ENCODE results near the gene DOK1.
A peak's percentile ranks its signal among the peaks of the same experiment; 100 is the strongest.

The DOK1 gene

DNA sequence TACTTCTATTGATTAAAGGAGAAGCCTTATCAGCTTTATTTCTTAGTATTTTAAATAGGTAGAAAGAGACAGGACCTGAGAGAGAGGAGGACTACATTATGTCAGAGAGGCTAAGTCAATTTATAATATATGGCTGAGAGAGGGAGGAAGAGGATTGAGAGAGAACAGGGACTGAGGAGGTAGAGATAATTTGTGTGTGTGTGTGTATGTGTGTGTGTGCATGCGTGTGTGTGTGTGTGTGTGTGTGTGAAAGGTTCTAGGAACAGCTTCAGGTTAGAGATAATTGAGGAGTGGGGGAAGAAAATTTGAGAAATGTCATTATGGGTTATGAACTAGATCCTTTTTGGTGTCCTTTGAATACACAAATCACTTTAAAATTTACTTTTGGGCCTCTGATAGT, 15.2 kb downstream of the DOK1 start:
- no peak for DNase-seq (ENCODE audit: low read depth in 2 of 2)

DNA sequence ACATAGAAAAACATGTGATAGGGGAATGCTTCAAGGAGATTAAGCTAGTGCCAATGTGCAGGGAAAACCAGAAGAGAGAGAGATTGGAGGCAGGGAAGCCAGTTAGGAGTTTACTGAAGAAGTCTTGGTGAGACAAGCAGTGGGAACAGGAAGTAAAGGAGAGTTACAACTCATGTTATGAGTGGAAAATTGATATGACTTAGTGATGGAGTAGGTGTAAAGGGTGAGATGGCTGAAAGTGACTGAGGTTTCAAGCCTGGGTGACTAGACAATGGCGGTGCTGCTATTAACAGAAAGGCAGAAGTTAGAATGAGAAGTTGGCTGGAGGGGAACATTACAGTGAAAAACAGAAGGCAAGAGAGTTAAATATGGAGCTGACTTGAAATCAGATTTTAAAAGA, 16.5 kb downstream of the DOK1 start:
- DNase-seq (ENCODE audit: low read depth in 2 of 2), result no peak

GRCh38 chr2:74572178-74572925, 17.8 kb downstream of the DOK1 start:
- no peak for DNase-seq (ENCODE audit: low read depth in 2 of 2)

DNA sequence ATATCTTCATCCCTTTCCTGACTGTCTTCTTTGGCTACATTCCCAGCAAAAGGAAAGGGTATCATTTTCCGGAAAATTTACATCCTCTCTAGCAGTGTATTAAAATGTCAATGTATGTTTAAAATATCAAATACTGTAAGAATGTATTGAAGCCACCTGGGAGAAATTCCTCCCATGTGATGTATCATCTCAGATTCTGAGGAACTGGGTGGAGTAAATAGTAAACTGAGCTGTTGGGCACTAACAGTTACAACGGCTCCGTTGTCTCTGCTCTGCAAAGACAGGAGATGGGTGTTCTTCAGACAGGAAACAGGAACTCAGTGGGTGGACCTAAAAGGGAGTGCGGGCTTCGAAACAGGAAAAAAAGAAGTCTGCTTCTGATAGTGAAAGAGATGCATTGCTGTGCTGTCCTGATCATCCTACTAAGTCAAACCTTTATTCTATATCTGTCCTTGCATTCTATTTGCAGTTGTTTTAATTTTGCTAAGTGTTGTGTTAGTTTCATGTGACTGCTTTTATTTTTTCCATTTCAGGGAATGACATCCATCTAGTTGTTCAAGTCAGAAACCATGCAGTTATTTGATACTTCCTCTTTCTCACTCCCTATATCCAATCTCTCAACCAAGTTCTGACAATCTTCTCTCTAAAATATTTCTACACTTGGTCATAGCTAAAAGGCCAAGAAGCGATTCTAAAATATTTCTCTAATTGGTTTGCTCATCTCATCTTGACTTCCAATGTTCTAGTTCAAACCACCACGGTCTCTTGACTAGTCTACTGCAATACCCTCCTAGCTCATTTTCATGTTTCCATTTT, 19.4 kb downstream of the DOK1 start:
- no peak for DNase-seq (ENCODE audit: low read depth in 2 of 2)

DNA sequence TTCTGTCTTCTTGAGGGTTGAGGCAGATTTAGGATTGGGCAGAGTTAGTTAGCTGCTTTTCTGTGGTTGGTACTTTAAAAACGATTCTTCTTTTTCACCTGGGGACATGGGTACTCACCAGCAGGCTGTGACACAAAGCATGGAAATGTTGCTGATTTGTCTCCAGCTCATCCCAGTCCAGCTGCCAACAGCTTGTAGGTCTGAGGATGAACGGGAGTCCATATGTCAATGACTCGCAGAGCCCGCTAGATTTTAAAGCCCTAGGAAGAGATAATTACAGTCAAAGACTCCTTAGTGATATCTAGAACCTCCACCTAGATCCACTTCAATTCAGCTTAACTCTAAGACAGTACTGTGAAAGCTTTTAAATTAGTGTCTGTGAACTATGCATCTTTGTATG, 20.8 kb downstream of the DOK1 start:
- DNase-seq (ENCODE audit: low read depth in 2 of 2), result no peak

DNA sequence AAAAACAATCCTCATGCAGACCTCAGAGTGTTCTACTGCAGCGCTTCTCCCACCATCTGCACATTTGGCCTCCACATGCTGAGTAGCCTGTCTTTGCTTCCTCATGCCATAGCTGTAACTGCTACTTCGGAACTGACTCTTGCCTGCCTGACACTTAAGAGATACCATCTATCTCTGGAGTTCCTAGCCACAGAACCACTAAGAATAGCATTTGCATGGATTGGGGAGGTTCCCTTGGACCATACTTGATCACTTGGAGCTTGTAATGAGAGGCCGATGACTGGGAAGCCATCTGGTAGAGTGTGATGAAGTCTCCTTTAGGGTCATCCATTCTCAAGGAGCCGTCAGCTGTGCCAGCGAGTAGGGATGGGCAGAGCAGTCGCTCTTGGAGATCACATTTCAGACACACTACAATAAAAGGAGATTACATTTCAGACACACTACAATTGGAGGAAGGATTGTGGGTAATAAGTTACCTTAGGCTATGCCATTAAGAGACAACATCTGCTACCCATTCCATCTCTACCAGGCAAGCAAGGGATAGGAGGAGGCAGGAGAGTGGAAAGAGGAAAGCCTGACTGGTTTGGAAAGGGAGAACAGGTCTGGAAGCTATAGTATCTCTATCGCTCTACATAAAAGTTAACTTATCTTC, 21.8 kb downstream of the DOK1 start:
- no peak for DNase-seq (ENCODE audit: low read depth in 2 of 2)

- no peak for DNase-seq (ENCODE audit: low read depth in 2 of 2)
These were observed 22.3 kb downstream of the DOK1 start for GRCh38 chr2:74576863-74577229.

DNA sequence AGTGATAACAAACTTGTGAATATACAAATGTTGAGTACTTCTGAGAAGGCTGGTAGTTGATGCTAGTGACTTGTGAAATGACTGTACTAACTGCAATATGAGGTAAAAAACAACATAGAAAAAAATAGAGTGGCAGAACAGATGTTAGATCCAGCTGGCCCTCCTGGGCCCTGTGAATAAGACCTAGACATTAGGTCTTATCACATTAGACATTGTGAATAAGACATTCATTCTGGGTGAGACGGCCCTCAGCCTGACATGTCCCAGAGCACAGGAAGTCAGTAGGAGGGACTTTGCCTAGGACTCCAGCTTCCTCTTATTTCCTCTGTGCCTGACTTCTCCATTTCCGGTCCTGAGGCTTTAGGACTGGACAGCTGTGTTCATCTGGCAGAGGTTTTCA, 22.9 kb downstream of the DOK1 start:
- DNase-seq (ENCODE audit: low read depth in 2 of 2), result no peak

DNA sequence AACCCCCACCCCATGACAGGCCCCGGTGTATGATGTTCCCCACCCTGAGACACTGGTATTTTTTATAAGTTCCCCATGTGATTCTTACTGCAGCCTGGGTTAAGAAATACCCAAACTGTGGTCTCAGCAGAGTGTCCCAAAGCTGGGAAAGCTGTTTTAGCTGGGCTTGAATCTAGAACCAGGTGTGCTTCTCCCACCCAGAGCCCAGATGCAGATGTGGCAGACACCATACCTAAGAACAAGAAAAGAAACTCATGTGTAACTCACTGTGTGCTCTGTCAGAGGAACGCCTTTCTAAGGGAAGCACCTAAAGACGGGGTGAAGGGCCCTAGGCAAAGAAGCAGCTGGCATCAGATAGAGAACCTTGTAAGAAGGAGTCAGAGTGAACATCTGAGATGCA, 23.9 kb downstream of the DOK1 start:
- DNase-seq (ENCODE audit: low read depth in 2 of 2), result no peak

GRCh38 chr2:74581463-74581862, 26.9 kb downstream of the DOK1 start:
- no peak for DNase-seq (ENCODE audit: low read depth in 2 of 2)

GRCh38 chr2:74582184-74582583, 27.7 kb downstream of the DOK1 start:
- no peak for DNase-seq (ENCODE audit: low read depth in 2 of 2)

GRCh38 chr2:74583504-74583903, 29.0 kb downstream of the DOK1 start:
- DNase-seq (ENCODE audit: low read depth in 2 of 2), result no peak

- no peak for DNase-seq (ENCODE audit: low read depth in 2 of 2)
These were observed 29.6 kb downstream of the DOK1 start for GRCh38 chr2:74584088-74584645.

DNA sequence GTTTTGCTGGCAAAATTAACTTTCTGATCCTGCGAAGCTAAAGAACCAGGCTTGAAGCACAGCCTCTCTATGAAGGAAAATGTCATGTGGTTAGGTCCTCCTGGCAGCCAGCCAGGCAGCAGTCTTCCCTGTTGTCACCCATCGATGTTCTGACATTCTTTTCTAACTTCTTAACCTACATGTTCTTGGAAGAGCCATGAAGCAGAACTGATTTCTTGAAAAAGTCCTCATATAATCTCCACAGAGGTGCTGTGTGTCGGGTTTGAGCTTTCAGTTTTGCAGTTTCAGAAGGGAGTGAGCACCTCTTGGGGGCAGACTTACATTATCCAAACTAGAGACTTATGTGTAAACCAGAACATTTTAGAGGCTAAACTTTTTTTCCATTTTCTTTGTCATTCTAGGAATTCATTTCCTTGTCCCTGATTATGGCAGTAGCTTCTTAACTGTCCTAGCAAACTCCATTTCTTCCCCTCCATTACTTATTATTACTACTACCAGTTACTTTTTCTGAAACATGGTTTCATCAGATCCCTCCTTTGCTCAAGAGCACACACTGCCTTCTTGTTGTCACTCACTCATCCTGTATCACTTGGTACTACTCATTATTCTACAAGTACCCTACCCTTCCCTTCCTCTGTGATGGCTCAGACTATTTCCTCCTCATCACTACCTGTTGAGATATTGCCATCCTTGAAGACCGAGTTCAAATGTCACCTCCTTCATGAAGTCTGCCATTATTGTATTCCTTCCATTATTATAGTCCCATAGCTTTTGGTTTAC, 31.1 kb downstream of the DOK1 start:
- no peak for DNase-seq (ENCODE audit: low read depth in 2 of 2)

GRCh38 chr2:74587664-74588277, 33.3 kb downstream of the DOK1 start:
- peak in 1 of 2 donors; percentile 36 for DNase-seq (ENCODE audit: low read depth in 2 of 2)

DNA sequence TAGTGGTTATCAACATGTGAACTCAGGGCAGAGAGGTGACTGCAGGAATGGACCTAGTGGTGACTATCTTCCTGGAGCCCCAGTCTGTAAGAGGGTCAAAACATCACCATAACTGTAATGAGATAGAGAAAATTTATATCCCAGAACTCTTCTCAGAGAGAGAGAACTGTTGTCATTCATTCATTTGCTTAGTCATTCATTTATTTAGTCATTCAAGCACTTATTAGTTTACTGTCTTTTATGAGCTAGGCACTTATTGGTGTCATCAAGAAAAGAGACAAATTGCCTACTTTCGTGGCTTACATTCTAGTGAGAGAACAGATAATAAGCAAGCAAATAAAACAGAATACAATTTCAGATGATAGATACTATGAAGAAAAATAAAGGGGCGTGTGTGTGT, 34.1 kb downstream of the DOK1 start:
- DNase-seq (ENCODE audit: low read depth in 2 of 2), result no peak

DNA sequence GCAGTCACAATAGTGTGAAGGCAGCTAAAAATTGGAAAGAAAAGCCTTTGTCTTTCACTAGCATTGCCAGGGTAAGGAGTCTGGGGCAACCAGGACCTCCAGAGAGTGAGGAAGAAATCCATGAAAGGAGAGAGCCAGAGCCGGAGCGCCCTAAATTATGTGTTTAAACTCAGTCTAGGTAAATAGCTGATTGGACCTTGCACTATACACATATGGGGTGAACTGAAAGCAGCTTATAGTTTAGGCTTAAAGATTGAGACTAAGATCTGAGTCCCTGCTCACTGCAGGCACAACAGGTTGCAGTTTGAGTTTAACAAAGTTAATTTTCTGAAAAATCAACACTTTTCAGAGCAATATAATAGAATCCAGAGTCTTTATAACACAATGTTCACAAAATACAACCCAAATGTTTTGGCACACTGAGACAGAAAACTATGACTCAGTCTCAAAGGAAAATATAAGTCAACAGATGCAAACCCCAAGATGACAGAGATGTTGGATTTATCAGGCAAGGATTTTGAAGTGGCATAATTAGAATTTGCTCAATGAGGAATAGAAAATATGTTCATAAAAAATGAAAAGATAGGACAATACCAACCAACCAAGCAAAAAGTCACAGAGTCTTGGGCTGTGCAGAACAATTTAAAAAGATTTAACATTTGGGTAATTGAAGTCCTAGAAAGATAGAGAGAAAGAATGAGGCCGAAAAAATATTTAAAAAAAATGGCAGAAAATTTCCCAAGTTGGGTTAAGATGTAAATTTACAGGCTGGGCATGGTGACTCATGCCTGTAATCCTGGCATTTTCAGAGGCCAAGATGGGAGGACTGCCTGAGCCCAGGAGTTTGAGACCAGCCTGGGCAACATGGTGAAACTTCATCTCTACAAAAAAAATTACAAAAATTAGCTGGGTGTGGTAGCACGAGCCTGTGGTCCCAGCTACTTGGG, 39.6 kb downstream of the DOK1 start:
- no peak for DNase-seq (ENCODE audit: low read depth in 2 of 2)

GRCh38 chr2:74596584-74596983, 42.1 kb downstream of the DOK1 start:
- no peak for DNase-seq (ENCODE audit: low read depth in 2 of 2)

DNA sequence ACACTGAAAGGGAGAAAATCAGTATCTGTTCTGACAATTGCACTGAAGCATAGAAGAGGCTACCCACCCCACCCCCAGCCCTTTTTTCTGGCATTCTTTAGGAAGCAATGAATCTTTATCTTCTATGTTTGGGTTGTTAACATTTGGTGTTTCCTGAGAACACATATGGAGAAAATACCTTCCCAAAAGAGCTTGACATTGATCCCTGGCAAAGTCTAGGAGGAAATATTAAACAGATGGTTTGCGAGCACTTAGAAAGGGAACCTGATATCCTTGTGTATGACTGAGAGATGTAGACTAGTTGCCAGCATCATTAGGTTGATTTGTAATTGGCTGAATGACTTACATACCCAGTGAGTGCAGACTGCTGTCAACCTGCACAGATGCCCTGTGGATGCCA, 42.9 kb downstream of the DOK1 start:
- no peak for DNase-seq (ENCODE audit: low read depth in 2 of 2)

- DNase-seq (ENCODE audit: low read depth in 2 of 2), result no peak
These were observed 45.2 kb downstream of the DOK1 start for GRCh38 chr2:74599676-74600075.

All from stimulated activated CD8-positive, alpha-beta memory T cell treated with anti-CD3 and anti-CD28 coated beads, Interleukin-15, amount 100 ng/mL, for 48 hours (primary cell).